Inflammatory macrophage treated with lipopolysaccharide for 4 hours (primary cell): ENCODE results near the gene ASMT.
"Not testable (repeated sequence)": the region's sequence is repeated elsewhere in the genome, so short reads cannot be mapped to it uniquely, and the experiment has no call there.

Source experiments
- DNase-seq: peaks from one replicate; pipeline ENCODE4 v3.0.0-alpha.2; 2020

ASMT gene

DNA sequence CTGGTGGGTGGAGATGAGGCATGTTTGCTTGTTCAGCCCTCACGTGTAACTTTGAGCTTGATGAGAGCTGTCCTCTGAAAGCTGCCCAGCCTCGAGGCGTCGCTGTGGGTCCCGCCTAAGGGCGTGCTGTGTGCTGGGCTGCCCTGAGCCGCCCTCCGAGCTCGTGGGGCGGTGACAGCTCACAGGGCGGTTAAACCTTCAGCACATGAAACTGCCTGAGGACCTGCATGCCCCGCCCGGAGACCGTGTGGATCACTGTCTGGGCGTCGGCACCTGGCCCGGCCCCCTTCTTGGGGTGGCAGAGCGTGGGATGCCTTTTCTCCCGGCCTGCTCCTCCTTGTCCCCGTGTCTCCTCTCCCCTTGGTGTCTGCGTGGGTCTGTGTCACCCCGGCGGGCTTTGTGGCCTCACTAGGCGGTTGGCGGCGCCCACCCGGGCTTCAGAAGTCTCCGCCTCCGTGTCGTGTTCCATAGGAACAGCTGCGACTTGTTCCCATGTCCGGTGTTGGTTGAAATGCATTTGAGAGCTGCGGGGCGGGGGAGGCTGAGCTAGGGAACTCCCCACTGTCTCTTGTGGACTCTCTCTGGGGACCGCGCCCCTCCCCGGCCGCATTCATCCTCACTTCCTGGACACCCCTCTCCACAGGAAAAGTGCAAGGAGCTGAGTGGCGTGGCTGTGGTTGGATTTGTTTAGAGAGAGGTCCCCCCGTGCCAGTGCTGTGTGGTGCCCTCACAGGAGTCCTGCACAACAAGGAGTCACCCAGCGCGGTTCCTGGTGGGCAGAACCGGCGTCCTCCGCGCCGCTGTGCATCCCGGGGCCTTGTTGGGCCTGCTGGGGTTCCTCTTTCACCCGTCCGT lies 16.6 kb upstream of the ASMT start:
- no peak for DNase-seq

GRCh38 chrX:1598876-1599790 lies 15.7 kb upstream of the ASMT start:
- no peak for DNase-seq

GRCh38 chrX:1599791-1600405 lies 15.0 kb upstream of the ASMT start:
- no peak for DNase-seq

GRCh38 chrX:1600406-1601050 lies 14.3 kb upstream of the ASMT start:
- no peak for DNase-seq

DNA sequence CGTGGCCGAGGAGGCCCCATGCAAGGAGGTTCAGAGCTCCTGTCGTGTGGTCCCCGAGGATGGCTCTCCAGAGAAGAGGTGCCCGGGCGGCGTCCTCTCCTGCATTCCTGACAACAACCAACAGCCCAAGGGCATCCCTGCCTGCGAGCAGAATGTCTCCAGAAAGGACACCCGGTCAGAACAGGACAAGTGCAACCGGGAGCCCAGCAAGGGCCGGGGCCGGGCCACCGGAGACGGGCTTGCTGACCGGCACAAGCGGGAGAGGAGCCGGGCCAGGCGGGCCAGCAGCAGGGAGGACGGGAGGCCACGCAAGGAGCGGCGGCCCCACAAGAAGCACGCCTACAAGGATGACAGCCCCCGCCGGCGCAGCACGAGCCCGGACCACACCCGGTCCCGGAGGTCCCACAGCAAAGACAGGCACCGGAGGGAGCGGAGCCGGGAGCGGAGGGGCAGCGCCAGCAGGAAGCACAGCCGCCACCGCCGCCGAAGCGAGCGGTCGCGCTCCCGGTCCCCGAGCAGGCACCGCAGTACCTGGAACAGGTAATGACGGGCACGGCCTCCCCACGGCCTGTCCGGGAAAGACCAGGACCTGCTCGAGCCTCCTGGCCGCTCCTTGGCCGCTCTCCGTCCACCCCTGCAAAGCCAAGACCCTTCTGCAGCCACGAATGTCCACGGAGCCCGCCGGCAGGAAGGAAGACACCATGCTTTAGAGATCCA lies 13.7 kb upstream of the ASMT start:
- DNase-seq: no peak

DNA sequence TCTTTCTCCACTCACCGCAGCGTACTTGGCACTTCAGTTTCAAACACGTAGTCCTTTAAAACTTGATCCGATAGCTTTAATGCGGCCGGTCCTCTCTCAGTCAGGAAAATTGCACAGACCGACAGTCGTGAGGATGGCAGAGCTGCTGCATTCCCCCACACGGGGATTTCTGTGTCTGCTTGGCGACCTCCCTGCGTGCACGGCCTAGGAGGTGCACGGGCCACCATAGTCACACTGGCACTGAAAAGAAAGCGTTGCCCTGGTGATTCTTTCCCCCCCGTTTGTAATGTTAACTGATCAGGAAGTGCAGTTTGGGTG lies 13.1 kb upstream of the ASMT start:
- no peak for DNase-seq

DNA sequence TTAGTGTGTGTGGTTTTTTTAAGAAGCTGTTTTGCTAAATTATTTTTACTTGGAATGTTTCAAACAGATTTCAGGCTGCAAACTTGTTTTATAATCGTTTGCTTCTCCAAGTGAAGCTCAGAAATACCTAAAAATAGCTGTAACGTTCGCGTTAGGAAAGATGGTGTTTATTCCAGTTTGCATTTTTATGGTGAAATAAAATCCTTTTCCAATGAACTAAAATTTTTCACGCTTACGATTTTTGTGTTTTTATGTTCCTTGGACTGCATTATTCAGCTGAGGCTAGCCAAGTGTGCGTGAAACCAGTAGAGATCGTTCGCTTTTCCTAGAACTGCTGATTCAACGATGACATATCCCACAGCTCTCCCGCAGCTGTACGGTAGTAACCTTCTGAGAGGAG lies 12.6 kb upstream of the ASMT start:
- no peak for DNase-seq

DNA sequence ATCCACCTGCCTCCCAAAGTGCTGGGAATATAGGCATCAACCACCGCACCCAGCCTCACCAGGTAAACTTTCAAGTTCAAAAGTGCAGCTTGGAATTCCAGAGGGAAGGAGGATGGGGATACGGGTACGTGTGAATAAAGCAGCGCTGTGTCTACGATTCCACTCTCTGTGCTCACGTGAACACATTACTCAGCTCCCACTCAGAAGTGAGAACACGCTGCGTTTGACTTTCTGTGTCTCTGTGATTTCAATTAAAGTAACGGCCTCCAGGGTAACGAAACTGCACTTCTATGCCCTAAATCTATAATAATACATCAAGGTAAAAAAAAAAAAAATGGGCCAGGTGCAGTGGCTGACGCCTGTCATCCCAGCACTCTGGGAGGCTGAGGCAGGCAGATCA lies 8.4 kb upstream of the ASMT start:
- DNase-seq: no peak

- no peak for DNase-seq
Measured at GRCh38 chrX:1609311-1609710, 5.5 kb upstream of the ASMT start.

DNA sequence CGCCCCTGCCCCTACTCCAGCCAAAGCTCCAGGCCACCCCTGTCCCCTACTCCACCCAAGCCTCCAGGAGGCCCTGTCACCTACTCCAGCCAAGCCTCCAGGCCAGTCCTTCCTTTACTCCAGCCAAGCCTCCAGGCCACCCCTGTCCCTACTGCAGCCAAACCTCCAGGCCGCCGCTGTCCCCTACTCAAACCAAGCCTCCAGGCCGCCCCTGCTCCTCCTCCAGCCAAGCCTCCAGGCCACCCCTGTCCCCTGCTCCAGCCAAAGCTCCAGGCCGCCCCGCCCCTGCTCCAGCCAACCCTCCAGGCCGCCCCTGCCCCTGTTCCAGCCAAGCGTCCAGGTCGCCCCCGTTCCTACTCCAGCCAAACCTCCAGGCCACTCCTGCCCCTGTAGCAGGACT lies 5.1 kb upstream of the ASMT start:
- no peak for DNase-seq

DNA sequence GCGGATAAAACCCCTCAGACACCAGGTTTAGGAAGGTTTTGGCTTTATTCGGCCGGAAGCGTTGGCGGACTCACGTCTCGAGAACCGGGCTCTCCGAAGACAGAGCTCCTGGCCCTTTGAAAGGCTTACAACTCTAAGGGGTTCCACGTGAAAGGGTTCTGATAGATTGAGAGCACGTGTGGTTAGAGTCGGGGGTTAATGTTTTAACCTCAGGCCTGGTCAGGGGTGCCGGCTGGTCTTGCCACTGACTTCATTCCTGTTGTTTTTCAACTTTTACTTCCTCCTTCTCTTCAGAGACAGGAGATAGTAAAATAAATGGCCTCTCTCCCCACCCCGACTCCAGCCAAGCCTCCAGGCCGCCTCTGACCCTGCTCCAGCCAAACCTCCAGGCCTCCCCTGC lies 4.7 kb upstream of the ASMT start:
- DNase-seq: no peak

DNA sequence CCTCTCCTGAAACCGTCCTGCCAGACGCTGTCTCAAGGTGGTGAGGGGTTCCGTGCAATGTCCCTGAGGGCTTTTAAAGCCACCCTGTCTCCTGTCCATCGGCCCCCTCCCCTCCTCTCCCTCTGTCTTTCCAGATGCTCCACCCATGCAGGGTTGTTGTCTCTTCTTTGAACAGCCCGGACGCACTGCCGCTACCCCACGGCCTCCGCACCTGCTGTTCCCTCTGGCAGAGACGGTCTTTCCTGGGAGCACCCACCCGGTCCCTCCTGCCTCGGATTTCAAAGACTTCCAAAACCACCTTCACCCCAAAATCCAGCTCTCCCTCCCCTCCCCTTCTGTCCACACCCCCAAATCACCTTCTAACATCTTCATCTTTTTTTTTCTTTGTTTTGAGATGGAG lies 4.1 kb upstream of the ASMT start:
- DNase-seq: no peak

DNA sequence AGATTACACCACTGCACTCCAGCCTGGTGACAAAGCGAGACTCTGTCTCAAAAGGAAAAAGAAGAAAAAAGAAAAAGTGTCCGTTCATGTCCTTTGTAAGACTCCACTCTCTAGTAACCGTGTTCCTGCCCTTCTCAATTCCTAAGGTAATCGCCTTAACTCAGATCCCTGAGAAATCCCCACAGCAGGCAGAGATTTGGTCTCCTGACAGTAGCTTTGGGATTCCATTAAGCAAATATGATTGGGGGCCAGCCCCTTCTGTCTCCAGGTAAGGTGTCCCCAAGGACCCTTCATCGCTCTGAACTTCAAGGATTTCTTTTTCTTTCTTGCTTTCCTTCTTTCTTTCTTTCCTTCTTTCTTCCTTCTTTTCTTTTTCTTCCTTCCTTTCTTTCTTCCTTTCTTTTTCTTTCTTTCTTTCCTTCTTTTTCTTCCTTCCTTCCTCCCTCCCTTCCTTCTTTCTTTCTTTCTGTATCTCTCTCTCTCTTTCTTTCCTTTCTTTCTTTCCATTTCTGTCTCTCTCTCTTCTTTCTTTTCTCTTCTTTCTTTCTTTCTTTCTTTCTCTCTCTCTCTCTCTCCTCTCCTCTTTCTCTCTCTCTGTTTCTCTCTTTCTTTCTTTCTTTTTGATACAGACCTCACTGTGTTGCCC lies 2.1 kb upstream of the ASMT start:
- no peak for DNase-seq

DNA sequence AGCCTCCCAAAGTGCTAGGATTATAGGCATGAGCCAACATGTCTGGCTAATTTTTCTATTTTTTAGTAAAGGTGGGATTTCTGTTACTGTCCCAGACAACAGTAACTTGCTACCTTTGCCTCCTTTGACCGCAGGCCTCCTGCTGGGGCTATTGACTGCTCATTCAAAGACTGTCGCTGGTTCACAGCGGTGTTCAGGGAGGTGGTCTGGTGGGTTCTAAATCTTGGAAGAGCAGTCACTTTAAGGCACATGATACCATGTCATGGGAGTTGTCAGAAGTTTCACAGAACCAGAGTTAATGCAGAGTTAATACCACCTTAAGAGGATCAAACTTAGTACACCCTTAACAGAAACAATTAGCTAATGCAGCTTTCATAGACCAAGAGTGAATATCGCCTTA lies 3.8 kb downstream of the ASMT start:
- no peak for DNase-seq

DNA sequence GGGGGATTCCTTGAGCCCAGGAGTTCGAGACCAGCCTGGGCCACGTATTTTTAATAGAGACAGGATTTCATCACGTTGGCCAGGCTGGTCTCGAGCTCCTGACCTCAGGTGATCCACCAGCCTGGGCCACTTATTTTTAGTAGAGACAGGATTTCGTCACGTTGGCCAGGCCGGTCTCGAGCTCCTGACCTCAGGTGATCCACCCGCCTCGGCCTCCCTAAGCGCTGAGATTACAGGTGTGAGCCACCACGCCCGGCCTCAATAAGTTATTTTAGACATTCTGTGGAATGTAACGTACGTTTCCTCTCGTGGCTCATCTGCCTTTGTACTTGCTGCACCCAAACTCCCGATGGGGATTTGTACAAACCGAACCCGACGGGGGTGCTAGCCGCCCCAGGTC lies 8.8 kb downstream of the ASMT start:
- no peak for DNase-seq

GRCh38 chrX:1624158-1624860 lies 9.4 kb downstream of the ASMT start:
- not testable (repeated sequence) for DNase-seq

DNA sequence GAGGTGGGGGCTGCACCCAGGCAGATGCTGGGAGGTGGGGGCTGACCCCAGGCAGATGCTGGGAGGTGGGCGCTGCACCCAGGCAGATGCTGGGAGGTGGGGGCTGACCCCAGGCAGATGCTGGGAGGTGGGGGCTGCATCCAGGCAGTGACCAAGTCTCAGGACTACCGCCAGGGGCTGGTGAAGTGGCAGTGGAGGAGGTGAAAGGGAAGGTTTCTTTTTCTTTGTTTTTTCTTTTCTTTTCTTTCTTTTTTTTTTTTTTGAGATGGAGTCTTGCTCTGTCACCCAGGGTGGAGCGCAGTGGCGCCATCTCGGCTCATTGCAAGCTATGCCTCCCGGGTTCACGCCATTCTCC lies 10.0 kb downstream of the ASMT start:
- DNase-seq: not testable (repeated sequence)

DNA sequence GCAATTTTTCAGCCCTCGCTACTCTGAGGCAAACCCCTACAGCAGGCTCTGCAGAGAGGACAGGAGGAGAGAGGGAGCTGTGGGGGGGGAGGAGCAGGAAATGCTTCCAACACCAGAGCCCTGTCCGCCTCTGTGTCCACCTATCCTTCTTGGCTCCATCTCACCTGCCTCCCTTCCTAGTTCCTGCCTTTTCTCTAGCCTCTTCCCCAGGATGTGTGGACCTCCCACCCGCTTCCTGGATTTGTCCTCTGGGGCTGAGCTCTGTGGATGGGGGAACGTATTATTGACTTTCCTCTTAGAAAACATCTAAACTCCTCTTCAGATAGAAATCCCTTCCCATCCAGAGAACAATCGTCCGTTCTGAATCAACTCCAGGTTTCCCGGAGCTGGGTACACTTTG lies 14.4 kb downstream of the ASMT start:
- DNase-seq: no peak

DNA sequence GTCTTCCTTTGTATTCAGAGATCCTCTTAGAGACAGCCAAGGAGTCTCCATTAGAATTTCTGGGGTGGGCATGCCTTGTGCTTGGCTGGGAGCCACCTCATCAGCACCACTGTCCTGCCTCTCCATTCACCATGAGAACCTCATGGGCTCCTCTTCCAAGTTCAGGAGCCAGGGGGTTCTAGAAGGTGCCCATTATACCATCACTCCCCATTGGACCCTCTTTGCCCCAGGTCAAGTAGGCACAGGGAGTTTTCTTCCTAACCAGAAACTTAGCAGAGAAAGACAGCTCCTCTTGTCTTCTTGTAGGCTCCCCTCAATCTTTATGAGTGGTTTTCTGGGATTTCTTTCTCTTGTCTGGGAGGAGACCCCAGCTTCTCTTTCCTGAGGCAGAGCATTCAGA lies 31.1 kb downstream of the ASMT start:
- DNase-seq: no peak

GRCh38 chrX:1649621-1650020 lies 34.8 kb downstream of the ASMT start:
- DNase-seq: no peak

- DNase-seq: peak; percentile 41
Measured at GRCh38 chrX:1652011-1652811, 37.4 kb downstream of the ASMT start.
